Measurements from ENCODE around the gene CCNQ.

Gene CCNQ

GRCh38 chrX:153580700-153581386 lies 18.1 kb downstream of the CCNQ start:
- TF ChIP-seq Cebpa-rat (IDR thresholded peaks at IDR 0.05): no peak
- no peak overlapping the region for H3K9ac ChIP-seq
- no peak overlapping the region for H3K27ac ChIP-seq
- no peaks in the 10 kb centered on the region for H3K36me3 ChIP-seq
- H4K20me1 ChIP-seq: no peaks in the 10 kb centered on the region; the same call in 1 of the 2 replicates
- H3K4me3 ChIP-seq: no peak overlapping the region
- no peak overlapping the region for H3K4me2 ChIP-seq
- H3K9me3 ChIP-seq: no peaks in the 10 kb centered on the region
- H3K27me3 ChIP-seq: peaks cover 84% of the 10 kb centered on the region
- peaks cover 39% of the 10 kb centered on the region for H3K4me1 ChIP-seq

GRCh38 chrX:153578889-153579288 lies 20.1 kb downstream of the CCNQ start:
- Histone ChIP-seq H3K27me3 (peaks cover 89% of the 10 kb centered on the region), H3K27ac (no peak overlapping the region), H3K9ac (no peak overlapping the region), H3K9me3 (no peaks in the 10 kb centered on the region), H3K4me1 (peaks cover 56% of the 10 kb centered on the region), H4K20me1 (no peaks in the 10 kb centered on the region; the same call in 1 of the 2 replicates), H3K4me3 (no peak overlapping the region), H3K36me3 (no peaks in the 10 kb centered on the region), H3K4me2 (no peak overlapping the region)
- TF ChIP-seq Cebpa-rat (IDR thresholded peaks at IDR 0.05): no peak

GRCh38 chrX:153578200-153578835 lies 20.6 kb downstream of the CCNQ start:
- Histone ChIP-seq H3K4me1 (peaks cover 56% of the 10 kb centered on the region), H3K27ac (no peak overlapping the region), H4K20me1 (no peaks in the 10 kb centered on the region; the same call in 1 of the 2 replicates), H3K9ac (no peak overlapping the region), H3K4me3 (no peak overlapping the region), H3K9me3 (no peaks in the 10 kb centered on the region), H3K4me2 (no peak overlapping the region), H3K27me3 (peaks cover 90% of the 10 kb centered on the region), H3K36me3 (no peaks in the 10 kb centered on the region)
- no peak for TF ChIP-seq Cebpa-rat (IDR thresholded peaks at IDR 0.05)

GRCh38 chrX:153576961-153577360 lies 22.0 kb downstream of the CCNQ start:
- Histone ChIP-seq H3K36me3 (no peaks in the 10 kb centered on the region), H4K20me1 (no peaks in the 10 kb centered on the region; the same call in 1 of the 2 replicates), H3K4me2 (peak overlapping the region; percentile 74; the same call in 1 of the 2 replicates), H3K4me1 (peaks cover 56% of the 10 kb centered on the region), H3K9me3 (no peaks in the 10 kb centered on the region), H3K4me3 (no peak overlapping the region), H3K9ac (no peak overlapping the region), H3K27ac (no peak overlapping the region), H3K27me3 (peaks cover 89% of the 10 kb centered on the region)
- TF ChIP-seq Cebpa-rat (IDR thresholded peaks at IDR 0.05): no peak

GRCh38 chrX:153576239-153576870 lies 22.6 kb downstream of the CCNQ start:
- Histone ChIP-seq H3K36me3 (no peaks in the 10 kb centered on the region), H3K4me2 (peak overlapping the region; percentile 74), H3K9me3 (no peaks in the 10 kb centered on the region), H3K27me3 (peaks cover 85% of the 10 kb centered on the region), H3K27ac (peak overlapping the region; percentile 26), H3K9ac (no peak overlapping the region), H3K4me3 (no peak overlapping the region), H4K20me1 (no peaks in the 10 kb centered on the region; the same call in 1 of the 2 replicates), H3K4me1 (peaks cover 58% of the 10 kb centered on the region)
- no peak for TF ChIP-seq Cebpa-rat (IDR thresholded peaks at IDR 0.05)

- Histone ChIP-seq H3K9ac (peak overlapping the region; percentile 43), H3K36me3 (no peaks in the 10 kb centered on the region), H3K27ac (peak overlapping the region; percentile 74), H4K20me1 (no peaks in the 10 kb centered on the region; the same call in 1 of the 2 replicates), H3K9me3 (no peaks in the 10 kb centered on the region), H3K4me1 (peaks cover 81% of the 10 kb centered on the region), H3K4me3 (no peak overlapping the region), H3K27me3 (peaks cover 75% of the 10 kb centered on the region), H3K4me2 (peak overlapping the region; percentile 74)
- no peak for TF ChIP-seq Cebpa-rat (IDR thresholded peaks at IDR 0.05)
Observed at GRCh38 chrX:153573984-153574383, 25.0 kb downstream of the CCNQ start.

GRCh38 chrX:153572601-153573000 lies 26.3 kb downstream of the CCNQ start:
- Histone ChIP-seq H3K27ac (peak overlapping the region; percentile 71), H3K36me3 (no peaks in the 10 kb centered on the region), H3K27me3 (peaks cover 71% of the 10 kb centered on the region), H3K9ac (peak overlapping the region; percentile 32; the same call in 1 of the 2 replicates), H4K20me1 (no peaks in the 10 kb centered on the region; the same call in 1 of the 2 replicates), H3K4me1 (peaks cover 95% of the 10 kb centered on the region), H3K4me2 (peak overlapping the region; percentile 74), H3K9me3 (no peaks in the 10 kb centered on the region), H3K4me3 (peak overlapping the region; percentile 18; the same call in 1 of the 2 replicates)
- TF ChIP-seq Cebpa-rat (IDR thresholded peaks at IDR 0.05): no peak

- H3K9me3 ChIP-seq: no peaks in the 10 kb centered on the region
- peak overlapping the region; percentile 71 for H3K27ac ChIP-seq
- peaks cover 67% of the 10 kb centered on the region for H3K27me3 ChIP-seq
- peak overlapping the region; percentile 35; the same call in 1 of the 2 replicates for H3K9ac ChIP-seq
- peaks cover 100% of the 10 kb centered on the region for H3K4me1 ChIP-seq
- TF ChIP-seq Cebpa-rat (IDR thresholded peaks at IDR 0.05): no peak
- H3K4me3 ChIP-seq: 0 out of 2 replicates have a peak overlapping the region, but pooled peaks have one; percentile 18
- no peaks in the 10 kb centered on the region for H3K36me3 ChIP-seq
- peak overlapping the region; percentile 74 for H3K4me2 ChIP-seq
- peaks cover 7% of the 10 kb centered on the region; the same call in 1 of the 2 replicates for H4K20me1 ChIP-seq
Observed at GRCh38 chrX:153571534-153571908, 27.4 kb downstream of the CCNQ start.

- Histone ChIP-seq H3K4me1 (peaks cover 100% of the 10 kb centered on the region), H3K27ac (no peak overlapping the region), H3K9me3 (no peaks in the 10 kb centered on the region), H3K36me3 (no peaks in the 10 kb centered on the region), H3K27me3 (peaks cover 62% of the 10 kb centered on the region), H3K4me2 (peak overlapping the region; percentile 74), H3K9ac (no peak overlapping the region), H4K20me1 (peaks cover 19% of the 10 kb centered on the region; the same call in 1 of the 2 replicates), H3K4me3 (no peak overlapping the region)
- TF ChIP-seq Cebpa-rat (IDR thresholded peaks at IDR 0.05): no peak
Observed at GRCh38 chrX:153569475-153569874, 29.5 kb downstream of the CCNQ start.
